ENCODE measurements around the gene PSTK. TPM values are rescaled to one million over a fixed set of nuclear protein-coding genes. Genes with fewer than 3 reads are reported as not detected.

Gene PSTK
- total and polyA plus RNA-seq, 9 of the 15 experiments (the other 6 are each of a cell fraction or from before 2014, with no cell fraction given), result 13.2 to 49.7 (median 18.9) TPM

DNA sequence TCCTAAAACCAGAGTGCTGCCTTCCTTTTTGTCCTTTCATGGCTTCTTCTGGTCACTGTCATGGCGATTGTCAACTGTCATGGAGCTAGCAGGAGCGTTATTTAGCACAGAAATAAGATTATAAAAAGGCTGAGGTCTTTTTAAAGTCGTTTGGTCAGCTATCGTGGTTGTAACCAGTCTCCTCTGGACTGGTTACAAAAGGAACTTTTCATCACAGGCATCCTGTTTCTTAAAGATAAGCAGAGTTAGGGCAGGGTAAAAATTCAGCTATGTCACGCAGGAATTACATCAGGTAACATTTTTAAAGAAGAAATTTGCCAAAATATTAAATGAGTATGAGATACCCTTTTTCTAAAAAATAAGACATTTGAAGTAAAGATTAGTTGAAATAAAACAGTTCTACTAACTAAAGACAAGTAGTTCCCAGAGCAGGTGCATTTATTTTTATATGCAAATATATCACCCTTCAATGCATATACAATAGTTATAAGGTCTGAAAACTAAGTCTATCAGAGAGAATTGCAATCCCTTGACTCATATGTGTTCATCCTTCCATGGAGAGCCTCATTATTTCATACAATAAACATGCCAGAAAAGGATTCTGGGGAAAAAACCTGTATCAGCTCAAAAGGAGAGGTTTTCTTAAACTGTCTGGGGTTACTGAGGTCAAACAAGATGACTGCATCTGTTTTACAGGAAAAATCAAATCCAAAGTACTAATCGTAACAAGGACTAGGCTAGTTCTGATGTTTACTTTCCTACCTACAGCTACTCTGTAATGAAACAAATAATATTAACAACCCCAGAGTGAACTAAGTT lies 48.9 kb upstream of the PSTK start (continued):
- TF ChIP-seq, protein P1, sequence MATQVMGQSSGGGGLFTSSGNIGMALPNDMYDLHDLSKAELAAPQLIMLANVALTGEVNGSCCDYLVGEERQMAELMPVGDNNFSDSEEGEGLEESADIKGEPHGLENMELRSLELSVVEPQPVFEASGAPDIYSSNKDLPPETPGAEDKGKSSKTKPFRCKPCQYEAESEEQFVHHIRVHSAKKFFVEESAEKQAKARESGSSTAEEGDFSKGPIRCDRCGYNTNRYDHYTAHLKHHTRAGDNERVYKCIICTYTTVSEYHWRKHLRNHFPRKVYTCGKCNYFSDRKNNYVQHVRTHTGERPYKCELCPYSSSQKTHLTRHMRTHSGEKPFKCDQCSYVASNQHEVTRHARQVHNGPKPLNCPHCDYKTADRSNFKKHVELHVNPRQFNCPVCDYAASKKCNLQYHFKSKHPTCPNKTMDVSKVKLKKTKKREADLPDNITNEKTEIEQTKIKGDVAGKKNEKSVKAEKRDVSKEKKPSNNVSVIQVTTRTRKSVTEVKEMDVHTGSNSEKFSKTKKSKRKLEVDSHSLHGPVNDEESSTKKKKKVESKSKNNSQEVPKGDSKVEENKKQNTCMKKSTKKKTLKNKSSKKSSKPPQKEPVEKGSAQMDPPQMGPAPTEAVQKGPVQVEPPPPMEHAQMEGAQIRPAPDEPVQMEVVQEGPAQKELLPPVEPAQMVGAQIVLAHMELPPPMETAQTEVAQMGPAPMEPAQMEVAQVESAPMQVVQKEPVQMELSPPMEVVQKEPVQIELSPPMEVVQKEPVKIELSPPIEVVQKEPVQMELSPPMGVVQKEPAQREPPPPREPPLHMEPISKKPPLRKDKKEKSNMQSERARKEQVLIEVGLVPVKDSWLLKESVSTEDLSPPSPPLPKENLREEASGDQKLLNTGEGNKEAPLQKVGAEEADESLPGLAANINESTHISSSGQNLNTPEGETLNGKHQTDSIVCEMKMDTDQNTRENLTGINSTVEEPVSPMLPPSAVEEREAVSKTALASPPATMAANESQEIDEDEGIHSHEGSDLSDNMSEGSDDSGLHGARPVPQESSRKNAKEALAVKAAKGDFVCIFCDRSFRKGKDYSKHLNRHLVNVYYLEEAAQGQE (IDR thresholded peaks at IDR 0.05; ENCODE audit: borderline replicate concordance), result peak; percentile 93
- TF ChIP-seq, protein P1 (CRISPR knock-in tag; IDR thresholded peaks at IDR 0.05; ENCODE audit: low read depth), result no peak
- TF ChIP-seq, protein P2, sequence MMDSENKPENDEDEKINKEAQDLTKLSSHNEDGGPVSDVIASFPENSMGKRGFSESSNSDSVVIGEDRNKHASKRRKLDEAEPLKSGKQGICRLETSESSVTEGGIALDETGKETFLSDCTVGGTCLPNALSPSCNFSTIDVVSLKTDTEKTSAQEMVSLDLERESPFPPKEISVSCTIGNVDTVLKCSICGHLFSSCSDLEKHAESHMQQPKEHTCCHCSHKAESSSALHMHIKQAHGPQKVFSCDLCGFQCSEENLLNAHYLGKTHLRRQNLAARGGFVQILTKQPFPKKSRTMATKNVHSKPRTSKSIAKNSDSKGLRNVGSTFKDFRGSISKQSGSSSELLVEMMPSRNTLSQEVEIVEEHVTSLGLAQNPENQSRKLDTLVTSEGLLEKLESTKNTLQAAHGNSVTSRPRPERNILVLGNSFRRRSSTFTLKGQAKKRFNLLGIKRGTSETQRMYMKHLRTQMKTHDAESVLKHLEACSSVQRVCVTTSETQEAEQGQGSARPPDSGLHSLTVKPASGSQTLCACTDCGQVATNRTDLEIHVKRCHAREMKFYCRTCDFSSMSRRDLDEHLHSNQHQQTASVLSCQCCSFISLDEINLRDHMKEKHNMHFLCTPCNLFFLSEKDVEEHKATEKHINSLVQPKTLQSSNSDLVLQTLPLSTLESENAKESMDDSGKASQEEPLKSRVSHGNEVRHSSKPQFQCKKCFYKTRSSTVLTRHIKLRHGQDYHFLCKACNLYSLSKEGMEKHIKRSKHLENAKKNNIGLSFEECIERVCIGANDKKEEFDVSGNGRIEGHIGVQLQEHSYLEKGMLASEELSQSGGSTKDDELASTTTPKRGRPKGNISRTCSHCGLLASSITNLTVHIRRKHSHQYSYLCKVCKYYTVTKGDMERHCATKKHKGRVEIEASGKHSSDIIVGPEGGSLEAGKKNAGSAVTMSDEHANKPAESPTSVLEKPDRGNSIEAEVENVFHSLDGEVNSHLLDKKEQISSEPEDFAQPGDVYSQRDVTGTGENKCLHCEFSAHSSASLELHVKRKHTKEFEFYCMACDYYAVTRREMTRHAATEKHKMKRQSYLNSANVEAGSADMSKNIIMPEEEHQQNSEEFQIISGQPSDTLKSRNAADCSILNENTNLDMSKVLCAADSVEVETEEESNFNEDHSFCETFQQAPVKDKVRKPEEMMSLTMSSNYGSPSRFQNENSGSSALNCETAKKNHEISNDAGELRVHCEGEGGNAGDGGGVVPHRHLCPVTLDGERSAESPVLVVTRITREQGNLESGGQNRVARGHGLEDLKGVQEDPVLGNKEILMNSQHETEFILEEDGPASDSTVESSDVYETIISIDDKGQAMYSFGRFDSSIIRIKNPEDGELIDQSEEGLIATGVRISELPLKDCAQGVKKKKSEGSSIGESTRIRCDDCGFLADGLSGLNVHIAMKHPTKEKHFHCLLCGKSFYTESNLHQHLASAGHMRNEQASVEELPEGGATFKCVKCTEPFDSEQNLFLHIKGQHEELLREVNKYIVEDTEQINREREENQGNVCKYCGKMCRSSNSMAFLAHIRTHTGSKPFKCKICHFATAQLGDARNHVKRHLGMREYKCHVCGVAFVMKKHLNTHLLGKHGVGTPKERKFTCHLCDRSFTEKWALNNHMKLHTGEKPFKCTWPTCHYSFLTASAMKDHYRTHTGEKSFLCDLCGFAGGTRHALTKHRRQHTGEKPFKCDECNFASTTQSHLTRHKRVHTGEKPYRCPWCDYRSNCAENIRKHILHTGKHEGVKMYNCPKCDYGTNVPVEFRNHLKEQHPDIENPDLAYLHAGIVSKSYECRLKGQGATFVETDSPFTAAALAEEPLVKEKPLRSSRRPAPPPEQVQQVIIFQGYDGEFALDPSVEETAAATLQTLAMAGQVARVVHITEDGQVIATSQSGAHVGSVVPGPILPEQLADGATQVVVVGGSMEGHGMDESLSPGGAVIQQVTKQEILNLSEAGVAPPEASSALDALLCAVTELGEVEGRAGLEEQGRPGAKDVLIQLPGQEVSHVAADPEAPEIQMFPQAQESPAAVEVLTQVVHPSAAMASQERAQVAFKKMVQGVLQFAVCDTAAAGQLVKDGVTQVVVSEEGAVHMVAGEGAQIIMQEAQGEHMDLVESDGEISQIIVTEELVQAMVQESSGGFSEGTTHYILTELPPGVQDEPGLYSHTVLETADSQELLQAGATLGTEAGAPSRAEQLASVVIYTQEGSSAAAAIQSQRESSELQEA (IDR thresholded peaks at IDR 0.05; ENCODE audit: low read depth), result no peak
- peak; percentile 78 for TF ChIP-seq KLF16 (IDR thresholded peaks at IDR 0.05)
- TF ChIP-seq SREBF2 (CRISPR knock-in tag; IDR thresholded peaks at IDR 0.05), result no peak
- TF ChIP-seq, protein P3, sequence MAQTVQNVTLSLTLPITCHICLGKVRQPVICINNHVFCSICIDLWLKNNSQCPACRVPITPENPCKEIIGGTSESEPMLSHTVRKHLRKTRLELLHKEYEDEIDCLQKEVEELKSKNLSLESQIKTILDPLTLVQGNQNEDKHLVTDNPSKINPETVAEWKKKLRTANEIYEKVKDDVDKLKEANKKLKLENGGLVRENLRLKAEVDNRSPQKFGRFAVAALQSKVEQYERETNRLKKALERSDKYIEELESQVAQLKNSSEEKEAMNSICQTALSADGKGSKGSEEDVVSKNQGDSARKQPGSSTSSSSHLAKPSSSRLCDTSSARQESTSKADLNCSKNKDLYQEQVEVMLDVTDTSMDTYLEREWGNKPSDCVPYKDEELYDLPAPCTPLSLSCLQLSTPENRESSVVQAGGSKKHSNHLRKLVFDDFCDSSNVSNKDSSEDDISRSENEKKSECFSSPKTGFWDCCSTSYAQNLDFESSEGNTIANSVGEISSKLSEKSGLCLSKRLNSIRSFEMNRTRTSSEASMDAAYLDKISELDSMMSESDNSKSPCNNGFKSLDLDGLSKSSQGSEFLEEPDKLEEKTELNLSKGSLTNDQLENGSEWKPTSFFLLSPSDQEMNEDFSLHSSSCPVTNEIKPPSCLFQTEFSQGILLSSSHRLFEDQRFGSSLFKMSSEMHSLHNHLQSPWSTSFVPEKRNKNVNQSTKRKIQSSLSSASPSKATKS (CRISPR knock-in tag; IDR thresholded peaks at IDR 0.05), result no peak
- TF ChIP-seq TAF15 (IDR thresholded peaks at IDR 0.05; ENCODE audit: low read depth, low read length), result no peak

Data from K562 (cell line).